HG03060 (cell line): ENCODE results near the gene SLC6A1.

Experiments used
- ATAC-seq: cut with Tn5 transposase; IDR thresholded peaks from one replicate; pipeline ENCODE4 v1.9.1; 2021; ENCODE audit warnings: low read depth, moderate number of reproducible peaks; ENCODE audit not compliant: unreplicated experiment

SLC6A1 gene

DNA sequence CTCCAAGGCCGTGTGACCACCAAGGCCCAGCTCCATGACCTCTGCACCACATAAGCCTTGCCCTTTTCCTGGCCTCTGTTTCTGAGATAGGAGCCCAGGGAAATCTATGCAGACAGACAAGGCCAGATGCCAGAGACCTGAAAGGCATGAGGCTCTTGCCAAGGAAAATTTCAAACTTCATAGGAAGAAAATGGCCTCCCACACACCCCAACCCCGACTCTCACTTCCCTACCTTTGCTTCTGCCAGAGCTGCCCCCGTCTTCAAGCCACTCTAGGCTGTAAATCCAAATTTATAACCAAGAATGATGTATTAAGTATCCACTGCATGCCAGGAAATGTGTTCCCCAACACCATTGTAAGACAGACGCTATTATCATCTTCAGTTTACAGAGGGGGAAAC lies 96.3 kb downstream of the SLC6A1 start:
- ATAC-seq, result no peak
